Tibial nerve (tissue), 4 donors: ENCODE results near the gene KIF5C. TPM values are rescaled to one million over a fixed set of nuclear protein-coding genes. Genes with fewer than 3 reads are reported as not detected.

ENCODE experiments used
- DNase-seq, 2 donors: peaks; one replicate each; pipeline ENCODE4 v3.0.0-alpha.2; 2019; ENCODE audit warnings: low spot score in 2 of 2
- H3K27ac ChIP-seq, 4 donors: fragments of 200-600 bp; sonication (generic) in 3 of 4; one replicate each; pipeline ENCODE4 v1.5.1; 2017 to 2019; ENCODE audit warnings: mild to moderate bottlenecking in 1 of 4
- H3K27me3 ChIP-seq, 2 donors: fragments of 200-600 bp; sonication (generic) in 1 of 2; one replicate each; pipeline versions ENCODE4 v1.5.1 to v1.6.0; 2017 to 2019
- H3K36me3 ChIP-seq, 3 donors: fragments of 200-600 bp; sonication (generic); one replicate each; pipeline ENCODE4 v1.5.1; 2018 to 2019
- H3K4me1 ChIP-seq, 4 donors: fragments of 200-600 bp; sonication (generic) in 3 of 4; one replicate each; pipeline ENCODE4 v1.5.1; 2017 to 2019
- H3K4me3 ChIP-seq, 4 donors: fragments of 200-600 bp; sonication (generic) in 3 of 4; one replicate each; pipeline ENCODE4 v1.5.1; 2017 to 2019; ENCODE audit warnings: mild to moderate bottlenecking in 1 of 4, moderate library complexity in 1 of 4
- H3K9me3 ChIP-seq, 4 donors: fragments of 200-600 bp; sonication (generic) in 3 of 4; one replicate each; pipeline ENCODE4 v1.5.1; 2017 to 2019
- EP300 ChIP-seq, 2 donors: sonication (generic); formaldehyde crosslinking; IDR thresholded peaks; one replicate each; pipeline ENCODE4 v1.6.1; 2017; ENCODE audit warnings: antibody characterized with exemption in 2 of 2, mild to moderate bottlenecking in 1 of 2
- POLR2A ChIP-seq, 2 donors: fragments of 450-650 bp; IDR thresholded peaks; one replicate each; pipeline ENCODE4 v1.6.1; 2017; ENCODE audit warnings: antibody characterized with exemption in 2 of 2, mild to moderate bottlenecking in 2 of 2, moderate library complexity in 2 of 2
- WGBS, 2 donors: methylation state at CpG; one replicate each; pipeline ENCODE4 v1.1.5; 2018; 5-methylcytosine and 5-hydroxymethylcytosine counted together
- total RNA-seq, 4 donors: library from RNA; depleted of rRNA; stranded (reverse); fragments of >200 nt; gene quantifications; one replicate each; pipeline ENCODE4 v1.1.0, GENCODE V29; 2016
- TF ChIP-seq, protein P1 (sequence below), 5 experiments: fragments of 200-600 bp in 3 of 5; fragments of 450-650 bp in 2 of 5; sonication (generic) in 3 of 5; IDR thresholded peaks; one replicate each; pipeline ENCODE4 v1.5.1; 2016 to 2019; ENCODE audit warnings: antibody characterized with exemption in 5 of 5, mild to moderate bottlenecking in 3 of 5, moderate library complexity in 2 of 5

Gene KIF5C
- total RNA-seq, 4 donors from 2014 or later: 10.8 to 47.9 (median 23.6) TPM

DNA sequence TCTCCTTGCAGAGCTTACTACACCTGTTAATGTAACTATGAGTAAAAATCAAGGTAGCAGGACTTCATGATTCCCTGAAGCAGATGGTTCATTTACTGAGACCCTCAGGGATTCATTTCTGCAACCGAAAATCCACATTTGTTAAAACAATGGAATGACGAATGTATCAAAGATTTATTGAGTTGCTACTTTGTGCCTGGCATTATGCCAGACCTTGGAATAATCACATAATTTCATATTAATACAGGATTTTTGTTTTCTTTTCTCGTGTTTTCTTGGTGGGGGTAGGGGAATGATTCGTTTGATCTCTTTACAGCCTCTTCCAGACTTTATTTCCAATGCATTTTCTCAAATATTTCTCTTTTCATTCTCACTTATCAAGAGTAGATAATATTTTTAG is 8.9 kb upstream of the KIF5C start:
- DNase-seq: no peak
- no peak overlapping the region for H3K4me3 ChIP-seq
- H3K9me3 ChIP-seq: no peaks in the 10 kb centered on the region
- WGBS, 2 donors: 69 to 72% methylated on average over 4 of the region's 4 CpGs
- peaks cover 0 to 7% of the 10 kb centered on the region in 2 donors for H3K27me3 ChIP-seq
- H3K27ac ChIP-seq: no peak overlapping the region
- H3K4me1 ChIP-seq: no peaks in the 10 kb centered on the region
- H3K36me3 ChIP-seq: no peaks in the 10 kb centered on the region
- TF ChIP-seq POLR2A (IDR thresholded peaks at IDR 0.05) (no peak), EP300 (IDR thresholded peaks at IDR 0.05) (no peak)

DNA sequence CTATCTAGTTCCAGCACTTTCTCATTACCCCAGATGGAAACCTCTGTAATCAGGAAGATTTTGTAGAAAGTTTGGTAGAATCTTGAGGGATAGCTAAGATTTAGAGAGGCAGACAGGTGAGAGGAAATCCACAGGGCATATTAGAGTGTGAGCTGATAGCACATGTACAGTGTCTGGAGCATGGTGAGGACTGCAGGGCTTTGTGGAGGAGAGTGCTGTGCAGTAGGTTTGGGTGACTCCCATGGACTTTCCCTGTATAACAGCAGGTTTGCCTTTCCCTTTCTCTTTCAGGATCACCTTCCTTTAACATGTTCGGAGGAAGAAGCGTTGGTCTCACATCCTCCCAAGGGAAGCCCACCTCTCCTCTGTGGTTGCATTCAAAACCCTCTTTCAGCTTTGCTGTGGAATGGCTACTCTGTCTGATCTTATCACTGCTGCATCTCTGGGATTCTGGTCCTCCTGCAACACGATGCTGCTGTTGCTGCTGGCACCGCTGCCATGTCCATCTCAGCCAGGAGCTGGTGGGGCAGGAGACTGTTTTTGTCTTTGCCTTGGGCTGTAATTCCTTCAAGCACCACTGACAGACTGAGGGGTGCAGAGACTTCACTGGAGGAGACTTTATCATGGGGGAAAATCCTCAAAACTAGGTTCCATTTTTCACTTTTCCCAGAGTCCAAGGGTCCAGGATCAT is 7.8 kb upstream of the KIF5C start:
- no peak overlapping the region for H3K27ac ChIP-seq
- no peak for DNase-seq
- peaks cover 0 to 7% of the 10 kb centered on the region in 2 donors for H3K27me3 ChIP-seq
- no peaks in the 10 kb centered on the region for H3K36me3 ChIP-seq
- WGBS, 2 donors: 82 to 86% methylated on average over 4 of the region's 4 CpGs
- H3K4me1 ChIP-seq: no peaks in the 10 kb centered on the region
- H3K9me3 ChIP-seq: no peaks in the 10 kb centered on the region
- no peak overlapping the region for H3K4me3 ChIP-seq
- TF ChIP-seq, protein P1, sequence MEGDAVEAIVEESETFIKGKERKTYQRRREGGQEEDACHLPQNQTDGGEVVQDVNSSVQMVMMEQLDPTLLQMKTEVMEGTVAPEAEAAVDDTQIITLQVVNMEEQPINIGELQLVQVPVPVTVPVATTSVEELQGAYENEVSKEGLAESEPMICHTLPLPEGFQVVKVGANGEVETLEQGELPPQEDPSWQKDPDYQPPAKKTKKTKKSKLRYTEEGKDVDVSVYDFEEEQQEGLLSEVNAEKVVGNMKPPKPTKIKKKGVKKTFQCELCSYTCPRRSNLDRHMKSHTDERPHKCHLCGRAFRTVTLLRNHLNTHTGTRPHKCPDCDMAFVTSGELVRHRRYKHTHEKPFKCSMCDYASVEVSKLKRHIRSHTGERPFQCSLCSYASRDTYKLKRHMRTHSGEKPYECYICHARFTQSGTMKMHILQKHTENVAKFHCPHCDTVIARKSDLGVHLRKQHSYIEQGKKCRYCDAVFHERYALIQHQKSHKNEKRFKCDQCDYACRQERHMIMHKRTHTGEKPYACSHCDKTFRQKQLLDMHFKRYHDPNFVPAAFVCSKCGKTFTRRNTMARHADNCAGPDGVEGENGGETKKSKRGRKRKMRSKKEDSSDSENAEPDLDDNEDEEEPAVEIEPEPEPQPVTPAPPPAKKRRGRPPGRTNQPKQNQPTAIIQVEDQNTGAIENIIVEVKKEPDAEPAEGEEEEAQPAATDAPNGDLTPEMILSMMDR (IDR thresholded peaks at IDR 0.05): no peak
- TF ChIP-seq EP300 (IDR thresholded peaks at IDR 0.05) (no peak), POLR2A (IDR thresholded peaks at IDR 0.05) (no peak)

DNA sequence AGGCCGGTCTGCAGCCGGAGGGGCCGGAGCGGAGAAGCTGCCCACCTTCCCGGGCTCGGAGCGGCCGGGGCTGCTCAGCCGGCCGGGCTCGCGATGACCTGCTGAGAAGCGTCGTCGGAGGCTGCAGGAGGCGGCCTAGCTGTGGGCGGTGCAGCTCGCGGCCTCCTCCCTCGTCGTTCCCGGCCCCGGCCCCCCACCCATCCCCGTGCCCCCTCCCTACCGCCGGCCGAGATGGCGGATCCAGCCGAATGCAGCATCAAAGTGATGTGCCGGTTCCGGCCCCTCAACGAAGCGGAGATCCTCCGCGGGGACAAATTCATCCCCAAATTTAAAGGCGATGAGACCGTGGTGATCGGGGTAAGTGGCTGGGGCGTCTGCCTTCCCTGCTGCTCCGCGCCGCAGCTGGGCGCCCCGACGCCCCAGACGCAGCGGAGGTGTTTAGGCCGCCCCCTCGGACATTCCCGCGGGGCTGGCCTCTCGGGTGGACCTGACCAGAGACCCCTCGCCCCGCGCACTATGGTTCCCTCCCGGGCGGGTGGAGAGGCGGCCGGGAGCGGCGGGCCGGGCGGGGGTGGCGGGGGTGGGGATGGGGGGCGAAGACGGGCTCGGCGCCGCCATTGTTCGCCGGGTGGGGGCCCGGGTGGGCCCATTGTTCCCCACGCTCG is 492 bp downstream of the KIF5C start:
- H3K4me1 ChIP-seq: peaks cover 0 to 29% (median 12%) of the 10 kb centered on the region in 4 donors
- H3K4me3 ChIP-seq: peak overlapping the region; percentile 36 to 59 (median 46)
- TF ChIP-seq EP300 (IDR thresholded peaks at IDR 0.05) (no peak), POLR2A (IDR thresholded peaks at IDR 0.05) (no peak)
- TF ChIP-seq, protein P1 (IDR thresholded peaks at IDR 0.05): no peak
- peak overlapping the region in 1 of 4 donors; percentile 30 for H3K27ac ChIP-seq
- no peaks in the 10 kb centered on the region for H3K36me3 ChIP-seq
- no peak for DNase-seq
- no peaks in the 10 kb centered on the region for H3K9me3 ChIP-seq
- peaks cover 0 to 34% of the 10 kb centered on the region in 2 donors for H3K27me3 ChIP-seq
- 0 to 4% methylated on average over 15 to 38 of the region's 74 CpGs for WGBS, 2 donors

DNA sequence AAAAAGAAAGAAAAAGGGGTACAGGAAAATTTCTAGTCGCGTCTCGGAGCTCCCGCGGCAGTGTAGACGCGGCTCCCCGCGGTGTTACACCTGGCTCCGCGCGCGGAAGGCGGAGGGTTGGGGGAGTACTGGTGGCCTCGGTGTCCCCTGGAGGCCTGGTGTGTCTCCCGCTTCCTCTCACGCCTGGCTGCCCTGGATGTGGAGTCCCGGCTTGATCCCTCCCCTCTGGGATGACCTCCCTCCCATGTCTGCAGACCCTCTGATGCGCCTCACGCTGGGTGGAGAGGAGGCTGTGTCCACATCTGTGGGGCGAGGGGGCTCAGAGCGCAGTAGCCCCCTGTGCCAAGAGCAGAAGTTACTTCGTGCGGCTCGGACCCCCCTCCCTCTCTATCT is 1.2 kb downstream of the KIF5C start:
- Histone ChIP-seq H3K27ac (peak overlapping the region in 1 of 4 donors; percentile 25), H3K9me3 (no peaks in the 10 kb centered on the region), H3K27me3 (peaks cover 0 to 34% of the 10 kb centered on the region in 2 donors), H3K4me1 (peaks cover 0 to 29% (median 12%) of the 10 kb centered on the region in 4 donors), H3K36me3 (no peaks in the 10 kb centered on the region), H3K4me3 (peak overlapping the region; percentile 36 to 59 (median 46))
- 3% methylated on average over 24 to 25 of the region's 25 CpGs for WGBS, 2 donors
- TF ChIP-seq, protein P1 (IDR thresholded peaks at IDR 0.05): no peak
- TF ChIP-seq EP300 (IDR thresholded peaks at IDR 0.05) (no peak), POLR2A (IDR thresholded peaks at IDR 0.05) (no peak)
- no peak for DNase-seq

DNA sequence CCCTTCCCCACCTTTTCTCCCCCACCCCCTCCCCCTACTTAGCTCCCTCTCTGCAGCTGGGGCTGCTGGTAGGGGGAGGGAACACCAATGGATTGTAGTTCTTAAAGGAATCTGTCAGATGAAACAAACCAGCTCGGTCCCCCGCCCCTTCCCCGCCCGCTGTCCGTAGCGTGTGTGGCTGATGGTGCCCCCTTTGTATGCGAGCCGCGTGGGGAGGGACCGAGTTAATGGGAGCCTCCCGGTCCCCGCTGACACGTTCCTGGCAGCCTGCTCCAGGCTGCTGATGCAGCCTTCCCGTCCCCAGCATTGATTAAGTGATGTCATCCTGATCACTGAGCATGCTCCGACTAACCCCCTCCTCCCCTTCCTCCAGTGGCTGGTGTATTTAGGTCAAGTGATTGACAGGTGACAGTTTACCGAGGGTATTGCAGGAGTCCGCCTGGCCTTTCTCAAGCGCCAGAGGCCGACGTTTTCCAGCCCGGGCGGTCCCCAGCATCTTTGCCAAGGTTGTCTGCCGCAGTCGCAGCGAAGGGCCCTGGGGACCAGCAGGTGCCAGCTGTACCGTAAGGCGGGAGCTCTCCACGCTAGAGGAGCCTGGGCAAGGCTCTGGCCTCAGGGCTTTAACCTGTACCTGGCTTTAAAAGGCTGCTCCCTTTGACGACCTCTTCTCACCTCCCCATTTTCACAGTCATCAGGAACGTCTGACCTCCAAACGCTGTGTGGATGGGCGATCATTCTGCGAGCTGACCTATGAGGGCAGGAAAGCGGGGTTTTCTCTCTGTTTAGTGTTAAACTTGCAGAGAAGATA is 1.8 kb downstream of the KIF5C start:
- Histone ChIP-seq H3K36me3 (no peaks in the 10 kb centered on the region), H3K27me3 (peaks cover 0 to 34% of the 10 kb centered on the region in 2 donors), H3K27ac (peak overlapping the region in 1 of 4 donors; percentile 25), H3K4me3 (peak overlapping the region; percentile 36 to 59 (median 46)), H3K4me1 (peaks cover 0 to 29% (median 12%) of the 10 kb centered on the region in 4 donors), H3K9me3 (no peaks in the 10 kb centered on the region)
- TF ChIP-seq POLR2A (IDR thresholded peaks at IDR 0.05): no peak
- TF ChIP-seq, protein P1 (IDR thresholded peaks at IDR 0.05): no peak
- no peak for TF ChIP-seq EP300 (IDR thresholded peaks at IDR 0.05)
- DNase-seq: no peak
- 12 to 27% methylated on average over 14 to 29 of the region's 34 CpGs for WGBS, 2 donors
